Activated T-cell treated with anti-CD3 and anti-CD28 coated beads for 1 hour (primary cell): ENCODE results near the gene TYMP.
A peak's percentile ranks its signal among the peaks of the same experiment; 100 is the strongest.

Source experiments
- DNase-seq: peaks from one replicate; pipeline ENCODE4 v3.0.0-alpha.2; 2020; ENCODE audit warnings: low read depth

TYMP gene

DNA sequence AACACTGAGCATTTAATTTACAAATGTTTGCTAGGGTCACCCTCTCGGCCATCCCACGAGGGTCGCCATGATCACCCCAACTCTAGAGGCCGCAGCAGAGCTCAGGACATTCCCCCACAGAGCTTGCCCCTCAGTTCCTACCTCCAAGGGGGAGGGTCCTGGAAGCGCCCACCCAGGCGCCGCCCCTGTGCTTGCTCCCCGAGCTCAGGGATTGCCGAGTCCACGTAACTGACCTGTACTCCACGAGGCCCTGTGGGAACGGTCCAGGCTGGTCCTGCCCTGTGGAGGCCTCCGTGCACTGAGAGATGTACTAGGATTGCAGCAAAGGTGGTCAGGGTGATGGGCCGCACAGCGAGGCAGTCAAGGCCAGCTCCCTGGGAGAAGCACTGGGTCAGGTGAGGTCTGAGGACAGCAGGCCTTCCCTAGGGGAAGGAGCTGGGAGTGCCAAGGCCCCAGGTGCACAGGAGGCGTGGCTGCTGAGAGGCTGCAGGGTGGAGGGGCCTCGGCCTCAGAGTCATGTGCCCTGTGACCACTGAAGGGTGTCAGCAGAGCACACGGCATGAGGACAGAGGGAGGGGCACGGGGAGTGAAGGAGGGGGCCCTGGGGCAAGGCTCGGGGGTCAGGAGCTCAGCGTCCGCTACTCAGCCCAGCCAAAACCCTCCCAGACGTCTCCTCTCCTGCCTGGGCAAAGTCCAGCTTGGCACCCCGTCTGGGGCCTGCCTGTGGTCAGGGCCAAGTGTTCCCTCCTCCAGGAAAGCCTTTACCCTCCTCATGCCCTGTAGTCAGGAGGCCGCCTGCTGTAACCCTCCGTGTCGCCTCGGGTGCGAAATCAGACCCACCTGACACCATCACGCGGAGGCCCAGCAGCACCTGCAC is 45.6 kb downstream of the TYMP start:
- DNase-seq: no peak

DNA sequence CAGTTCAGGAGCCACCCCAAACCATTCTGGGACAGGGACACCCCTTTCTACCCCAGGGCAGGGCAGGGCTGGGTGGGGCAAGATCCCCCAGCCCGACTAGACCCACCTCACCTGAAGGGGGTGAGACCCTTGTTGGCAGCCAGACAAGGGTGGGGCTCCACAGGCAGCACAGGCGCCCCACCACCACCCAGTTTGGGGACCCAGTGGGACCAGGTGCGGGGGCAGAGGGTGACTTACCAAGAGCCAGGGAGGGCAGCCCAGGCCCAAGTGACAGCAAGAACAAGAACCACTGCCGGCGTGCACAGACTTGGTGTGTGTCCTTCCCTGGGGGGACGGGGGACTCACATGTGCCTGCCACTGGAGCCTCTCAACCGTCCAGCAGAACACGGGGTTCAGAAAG is 46.3 kb downstream of the TYMP start:
- no peak for DNase-seq

DNA sequence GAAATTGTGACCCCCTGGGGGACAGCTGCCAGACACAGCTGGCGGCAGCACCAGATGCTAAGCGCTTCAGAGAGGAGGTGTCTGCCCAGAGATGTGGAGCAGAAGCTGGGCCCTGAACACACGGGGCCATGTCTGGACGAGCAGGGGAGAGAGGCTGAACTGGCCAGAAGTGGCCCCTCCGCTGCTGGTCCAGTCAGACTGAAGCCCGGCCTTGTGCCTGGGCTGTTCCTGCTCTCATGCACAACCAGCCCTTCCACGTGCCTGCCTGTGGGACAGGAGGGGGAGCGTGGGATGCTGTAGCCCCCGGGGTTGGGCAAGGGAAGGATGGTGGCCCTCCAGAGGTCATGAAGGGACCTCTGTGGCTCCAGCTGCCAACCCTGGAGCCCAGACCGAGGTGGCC is 46.7 kb downstream of the TYMP start:
- DNase-seq: no peak

DNA sequence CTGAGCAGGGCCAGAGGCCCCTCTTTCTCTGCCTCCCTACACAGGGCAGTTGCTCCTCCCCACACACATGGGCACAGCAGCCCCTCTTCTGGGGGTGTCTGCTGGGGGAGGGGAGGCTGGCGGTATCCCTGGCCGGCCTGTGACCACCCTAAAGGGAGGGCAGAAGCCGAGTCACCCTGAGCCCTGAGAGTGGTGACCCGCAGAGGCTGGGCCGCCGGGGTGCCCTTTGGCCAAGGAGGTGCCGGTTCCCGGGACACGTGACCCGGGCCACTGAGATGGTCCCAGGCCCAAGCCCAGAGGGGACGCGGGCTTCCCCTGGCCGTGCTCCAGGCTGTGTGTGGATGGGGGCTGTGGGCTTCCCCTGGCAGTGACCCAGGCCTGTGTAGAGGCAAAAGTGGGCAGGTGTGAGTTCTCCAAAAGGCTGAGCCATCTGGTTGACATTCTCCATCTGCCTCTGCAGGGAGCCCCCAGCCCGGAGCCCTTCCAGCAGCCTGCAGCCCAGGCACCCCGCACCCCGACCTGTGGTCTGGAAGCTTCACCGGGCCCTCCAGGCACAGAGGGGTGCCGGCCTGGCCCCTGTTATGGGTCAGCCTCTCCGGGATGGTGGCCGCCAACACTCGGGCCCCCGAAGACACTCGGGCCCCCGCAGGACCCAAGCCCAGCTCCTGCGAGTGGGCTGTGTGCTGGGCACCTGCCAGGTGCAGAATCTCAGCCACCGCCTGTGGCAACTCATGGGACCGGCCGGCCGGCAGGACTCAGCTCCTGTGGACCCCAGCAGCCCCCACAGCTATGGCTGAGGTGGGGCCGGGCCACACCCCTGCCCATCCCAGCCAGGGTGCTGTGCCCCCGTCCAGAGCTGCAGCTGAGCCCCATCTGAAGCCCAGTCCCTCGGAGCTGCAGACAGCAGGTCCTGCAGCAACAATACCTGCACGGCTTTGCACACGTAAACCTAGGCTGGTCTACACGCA is 47.4 kb downstream of the TYMP start:
- DNase-seq: no peak

DNA sequence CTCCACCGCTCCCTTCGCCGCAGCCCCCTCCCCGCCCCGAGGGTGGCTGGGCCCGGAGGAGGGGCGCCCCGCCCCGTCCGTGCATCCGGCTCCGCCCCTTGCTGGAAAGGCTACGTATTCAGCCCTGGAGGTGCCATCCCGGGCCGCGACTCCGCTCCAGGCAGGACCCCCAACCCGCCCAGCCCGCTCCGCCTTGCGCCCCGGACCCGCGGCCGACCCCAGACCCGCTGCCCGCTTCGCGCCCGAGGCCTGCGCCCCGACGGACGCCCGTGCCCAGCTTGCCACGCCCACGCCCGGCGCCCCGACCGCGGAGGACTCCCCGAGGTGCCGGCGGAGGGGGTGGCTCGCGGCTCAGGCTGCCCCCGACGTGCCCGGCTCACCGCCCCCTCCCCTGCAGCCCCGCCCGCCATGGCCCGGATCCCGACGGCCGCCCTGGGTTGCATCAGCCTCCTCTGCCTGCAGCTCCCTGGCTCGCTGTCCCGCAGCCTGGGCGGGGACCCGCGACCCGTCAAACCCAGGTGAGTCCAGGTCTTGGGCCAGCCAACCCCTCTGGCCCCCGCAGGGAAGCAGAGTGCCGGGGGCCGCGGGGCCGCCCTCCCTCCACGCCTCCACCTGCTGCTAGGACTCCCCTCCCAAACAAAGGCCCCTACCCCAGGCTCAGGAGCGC is 48.2 kb downstream of the TYMP start, which contains the start of gene ADM2:
ADM2 (plus strand) TSS at position 104 of the 667 bp plus-strand sequence; CDS start at position 409, 305 bp downstream.
- peak; percentile 59 for DNase-seq

DNA sequence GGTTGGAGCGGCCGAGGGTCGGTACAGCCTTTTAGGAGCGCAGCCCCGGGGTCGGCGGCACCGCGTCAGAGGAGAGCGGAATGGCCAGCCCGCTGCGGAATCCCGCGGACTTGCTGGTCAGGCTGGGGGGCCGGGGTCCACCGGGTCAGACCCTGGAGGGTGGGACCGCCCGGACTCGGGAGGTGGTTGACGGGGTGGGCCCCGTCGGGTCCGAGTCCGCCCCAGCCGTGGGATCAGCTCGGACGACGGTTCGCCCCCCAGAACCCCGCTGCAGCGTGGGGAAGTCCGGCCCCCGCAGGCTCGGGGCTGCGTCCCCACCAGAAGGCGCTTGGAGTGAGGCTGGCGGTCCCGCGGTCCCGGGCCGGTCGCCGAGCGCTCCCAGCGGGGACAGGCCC is 48.8 kb downstream of the TYMP start:
- no peak for DNase-seq

DNA sequence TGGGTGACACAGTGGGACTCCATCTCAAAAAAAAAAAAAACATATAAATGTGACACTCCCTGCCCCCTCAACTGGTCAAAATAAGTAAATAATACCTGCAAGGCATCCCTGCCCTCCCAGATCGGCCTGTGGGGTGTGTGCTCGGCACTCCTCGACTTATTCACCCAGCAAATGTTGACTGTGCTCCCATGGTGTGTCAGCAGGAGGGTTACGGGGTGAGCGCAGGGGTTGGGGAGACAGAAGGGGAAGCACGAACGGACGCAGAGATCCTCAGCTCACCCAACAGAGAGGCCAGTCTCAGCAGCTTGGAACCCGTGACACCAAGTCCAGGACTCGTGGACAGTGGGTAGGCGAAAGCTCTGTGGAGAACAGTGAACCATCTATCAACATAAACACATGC is 50.1 kb downstream of the TYMP start:
- no peak for DNase-seq

DNA sequence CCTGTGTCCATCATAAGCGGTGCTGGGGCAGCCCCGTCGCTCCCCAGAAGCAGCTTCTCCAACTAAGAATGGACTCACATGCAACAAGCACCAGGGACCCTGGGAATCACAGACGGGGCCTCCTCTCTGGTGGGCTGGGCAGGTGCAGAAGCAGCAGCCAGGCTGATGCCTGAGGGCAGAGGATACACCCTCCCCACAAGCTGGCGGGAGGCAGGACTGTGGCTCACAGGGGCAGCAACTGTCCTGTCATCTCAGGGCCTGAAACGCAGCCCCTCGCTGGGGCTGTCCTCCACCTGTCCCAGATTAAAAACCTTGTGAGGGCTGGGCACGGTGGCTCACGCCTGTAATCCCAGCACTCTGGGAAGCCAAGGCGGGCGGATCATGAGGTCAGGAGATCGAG is 51.9 kb downstream of the TYMP start:
- DNase-seq: no peak

DNA sequence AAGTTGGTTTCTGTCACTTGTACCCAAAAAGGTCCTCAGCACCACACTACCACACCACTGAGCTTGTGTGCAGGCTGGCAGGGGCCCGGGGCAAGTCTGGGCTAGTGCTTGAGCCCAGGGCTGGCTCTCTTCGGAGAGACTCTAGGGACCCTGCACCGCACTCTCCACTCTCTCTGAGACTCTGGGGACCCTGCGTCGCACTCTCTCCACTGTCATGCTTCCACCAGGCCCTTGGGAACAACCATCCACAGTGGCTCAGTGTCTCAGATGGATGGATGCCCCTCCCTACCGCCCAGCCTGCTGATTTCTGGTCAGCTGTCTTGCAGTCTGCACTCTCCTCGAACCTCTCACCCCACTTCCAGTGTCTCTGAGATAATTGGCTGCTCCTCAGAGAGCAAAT is 52.9 kb downstream of the TYMP start:
- DNase-seq: no peak
